Measurements from ENCODE around the gene PMM2. TPM values are rescaled to one million over a fixed set of nuclear protein-coding genes. Genes with fewer than 3 reads are reported as not detected.
"Not testable (repeated sequence)": the region's sequence is repeated elsewhere in the genome, so short reads cannot be mapped to it uniquely, and the experiment has no call there.

PMM2 gene
- 37.0 TPM for polyA plus RNA-seq (2013, experiment 1 of 2; ENCODE audit: insufficient read length)
- 36.6 TPM for polyA plus RNA-seq (2013, experiment 2 of 2; ENCODE audit: insufficient read length)

DNA sequence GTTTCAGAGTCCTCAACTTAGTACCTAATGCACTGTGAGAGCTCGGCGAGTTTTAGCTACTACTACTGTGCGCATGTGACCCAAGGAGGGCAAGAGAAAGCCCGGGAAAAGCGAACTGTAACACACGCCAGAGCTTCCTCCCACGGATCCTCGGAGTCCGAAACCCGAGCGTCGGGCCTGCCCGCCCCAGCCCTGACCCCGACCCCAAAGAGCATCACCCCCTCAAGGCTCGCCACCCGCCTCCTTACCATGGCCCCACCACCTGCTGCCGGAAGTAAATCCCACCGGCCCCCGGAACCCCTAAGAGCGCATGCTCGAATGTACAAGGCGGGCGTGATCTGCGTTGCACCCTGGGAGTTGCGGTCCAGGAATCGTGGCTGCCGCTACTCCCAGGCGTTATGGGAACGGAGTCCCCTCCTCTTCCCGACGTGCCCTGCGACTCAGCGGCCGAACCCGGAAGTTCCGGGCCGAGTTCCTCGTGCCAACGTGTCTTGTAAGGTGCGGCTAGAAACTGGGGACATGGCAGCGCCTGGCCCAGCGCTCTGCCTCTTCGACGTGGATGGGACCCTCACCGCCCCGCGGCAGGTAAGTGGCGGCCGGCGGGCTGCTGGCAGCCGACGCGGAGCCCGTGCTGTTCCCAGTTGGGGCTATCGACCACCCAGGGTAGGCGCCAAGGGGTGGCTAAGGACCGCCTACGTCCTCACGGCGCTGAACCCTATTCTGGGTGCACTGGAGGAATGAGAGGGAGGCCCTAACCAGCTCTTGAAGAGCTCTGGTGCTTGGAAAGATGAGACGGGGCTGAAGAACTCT is at the start of gene PMM2, which contains the start of gene TMEM186:
Gene PMM2 (plus strand): TSS at position 476 of the 810 bp plus-strand sequence. CDS start 44 bp downstream, at position 520.
Gene TMEM186 (minus strand): TSS at position 276 of the 810 bp plus-strand sequence. CDS start 25 bp downstream, at position 251.
- peak; percentile 96 for DNase-seq

DNA sequence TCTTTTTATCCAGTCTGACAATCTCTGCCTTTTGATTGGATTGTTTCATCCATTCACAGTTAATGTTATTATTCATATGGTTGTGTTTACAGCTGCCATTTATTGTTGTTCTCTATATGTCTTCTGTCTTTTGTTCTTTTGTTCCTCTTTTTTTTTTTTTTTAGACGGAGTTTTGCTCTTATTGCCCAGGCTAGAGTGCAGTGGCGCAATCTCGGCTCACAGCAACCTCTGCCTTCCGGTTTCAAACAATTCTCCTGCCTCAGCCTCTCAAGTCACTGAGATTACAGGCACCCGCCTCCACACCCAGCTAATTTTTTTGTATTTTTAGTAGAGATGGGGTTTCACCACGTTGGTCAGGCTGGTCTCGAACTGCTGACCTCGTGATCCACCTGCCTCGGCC is 48.7 kb upstream of the PMM2 start:
- DNase-seq: not testable (repeated sequence)

DNA sequence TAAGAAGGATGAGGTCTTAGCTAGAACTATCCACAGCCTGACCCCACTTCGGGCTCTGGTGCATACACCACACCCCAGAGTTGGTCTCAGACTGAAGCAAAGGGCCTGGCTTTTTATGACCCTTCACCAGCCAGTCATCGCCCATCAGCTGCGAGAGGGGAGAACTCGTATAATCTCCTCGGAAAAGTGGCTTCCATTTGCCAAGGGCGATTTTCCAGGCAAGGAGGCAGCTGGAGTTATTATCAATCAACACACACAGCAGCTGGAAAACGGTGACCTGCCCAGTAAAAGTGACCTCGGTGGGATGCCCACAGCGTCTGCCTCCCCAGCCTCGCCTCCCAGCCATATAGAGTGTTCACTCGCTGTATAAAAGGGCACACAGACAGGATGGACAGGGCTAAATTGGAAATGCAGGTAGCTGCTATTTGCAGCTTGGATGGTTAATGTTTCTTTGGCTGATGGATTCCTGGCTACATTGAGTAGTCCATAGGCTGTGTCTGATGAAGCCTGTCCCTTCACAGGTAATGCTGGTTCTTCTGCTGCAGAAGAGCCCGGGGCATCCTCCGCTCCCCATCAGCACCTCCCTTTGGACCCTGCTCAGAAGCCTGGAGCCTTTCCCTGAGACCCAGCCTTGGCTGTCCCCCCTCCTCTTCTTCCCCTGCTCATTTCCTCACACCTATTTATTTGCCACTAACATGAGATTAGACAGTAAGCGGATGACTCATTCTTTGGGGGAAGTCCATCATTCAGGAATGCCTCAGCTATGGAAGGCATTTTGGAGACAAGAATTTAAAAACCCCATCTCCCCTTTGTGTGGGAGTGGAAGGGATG is 45.9 kb upstream of the PMM2 start:
- DNase-seq: peak; percentile 91

DNA sequence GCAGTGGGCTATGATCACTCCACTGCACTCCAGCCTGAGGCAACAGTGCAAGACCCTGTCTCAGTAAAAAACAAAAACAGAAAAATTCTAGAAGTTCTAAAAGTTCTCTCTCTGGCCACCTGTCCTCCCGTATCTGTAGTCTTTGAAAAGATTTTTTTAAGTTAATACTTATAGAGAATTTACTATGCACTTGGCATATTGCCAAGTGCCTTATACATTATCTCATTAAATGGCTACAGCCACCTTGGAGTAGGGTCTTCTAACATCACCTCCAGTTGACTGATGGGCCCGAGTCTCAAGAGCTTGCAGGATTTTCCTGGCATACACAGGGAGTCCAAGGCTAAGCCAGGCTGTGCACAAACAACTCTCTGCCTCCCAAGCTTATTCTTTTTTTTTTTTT is 44.9 kb upstream of the PMM2 start:
- no peak for DNase-seq

DNA sequence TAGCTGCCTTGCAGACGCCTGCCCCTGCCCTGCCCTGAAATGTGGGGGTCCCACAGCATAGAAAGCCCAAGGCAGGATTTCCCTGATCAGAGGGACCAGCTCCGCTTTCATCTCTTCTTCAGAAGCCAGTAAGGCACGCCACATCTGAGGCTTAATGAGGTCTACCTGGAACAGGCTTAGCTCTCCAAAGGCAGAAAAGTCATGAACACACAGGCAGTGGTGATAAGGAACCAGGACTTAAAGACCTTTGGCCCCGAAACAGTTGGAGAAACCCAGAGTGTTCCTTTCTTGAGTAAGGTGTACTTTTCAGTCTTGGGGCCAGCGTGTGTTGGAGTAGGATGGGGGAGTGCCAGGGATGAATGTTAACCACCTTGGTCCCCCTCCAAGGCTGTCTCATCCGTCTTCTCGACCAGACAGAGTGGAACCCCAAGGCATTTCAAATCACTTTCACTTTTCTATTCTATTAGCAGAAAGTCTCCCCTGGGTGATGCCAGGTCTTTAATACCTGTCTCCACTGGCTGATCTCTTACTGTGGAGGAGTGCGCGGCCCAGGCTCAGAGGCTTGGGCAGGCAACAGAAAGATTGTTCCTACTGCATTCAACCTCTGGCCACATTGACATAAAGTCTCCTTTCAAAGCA is 44.1 kb upstream of the PMM2 start:
- no peak for DNase-seq

DNA sequence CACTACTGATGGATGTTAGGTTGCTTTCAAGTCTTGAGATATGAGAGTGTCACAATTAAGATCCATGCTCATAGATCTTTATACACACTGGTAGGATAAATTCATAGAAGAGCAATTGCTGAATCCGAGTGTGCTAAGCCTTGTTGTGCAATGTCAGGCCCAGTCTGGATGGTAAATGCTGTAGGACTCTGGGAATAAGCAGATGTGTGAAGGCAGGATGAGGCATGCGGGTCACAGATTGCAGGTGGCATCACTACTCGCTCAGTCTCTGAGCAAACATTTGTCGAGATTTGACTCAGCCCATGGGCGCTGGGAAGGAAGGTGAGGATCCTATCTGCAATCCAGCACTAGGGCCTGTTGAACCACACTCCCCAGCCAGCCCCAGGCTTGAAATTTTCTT is 40.9 kb upstream of the PMM2 start:
- DNase-seq: no peak

DNA sequence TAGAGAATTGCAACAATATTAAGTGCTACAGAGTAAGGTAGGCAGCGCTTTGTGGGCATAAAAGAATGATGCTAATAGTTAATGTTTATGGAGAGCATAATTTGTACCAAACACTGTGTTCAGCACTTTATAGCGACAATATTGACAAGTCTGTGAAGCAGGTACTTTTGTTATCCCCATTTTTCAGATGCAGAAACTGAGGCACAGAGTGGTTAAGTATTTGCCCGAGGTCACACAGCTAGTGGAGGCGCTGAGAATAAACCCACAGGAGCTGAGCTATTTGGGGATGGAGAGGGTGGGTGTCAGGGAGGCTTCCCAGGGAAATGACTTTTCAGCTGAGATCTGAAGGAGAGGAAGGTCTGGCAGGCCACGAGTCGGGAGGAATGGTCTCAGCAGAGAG is 39.6 kb upstream of the PMM2 start:
- no peak for DNase-seq

DNA sequence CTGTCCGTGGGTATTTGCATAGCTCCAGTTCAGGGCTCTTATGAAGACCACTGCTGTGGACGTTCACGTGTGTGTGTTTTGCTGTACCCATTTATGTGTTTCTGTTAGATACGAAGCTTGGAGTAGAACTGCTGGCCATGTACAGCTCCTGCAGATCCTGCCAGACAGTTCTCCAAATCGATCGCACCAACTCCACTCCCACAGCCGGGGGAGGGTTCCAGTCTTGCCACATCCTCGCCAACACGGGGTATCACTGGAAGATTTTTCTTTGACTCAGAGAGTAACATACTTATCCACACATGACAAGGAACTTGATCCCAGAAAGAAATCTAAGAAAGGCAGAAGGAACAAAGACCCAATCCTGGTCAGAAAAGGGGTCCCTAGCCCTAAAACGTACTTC is 37.6 kb upstream of the PMM2 start:
- DNase-seq: no peak

DNA sequence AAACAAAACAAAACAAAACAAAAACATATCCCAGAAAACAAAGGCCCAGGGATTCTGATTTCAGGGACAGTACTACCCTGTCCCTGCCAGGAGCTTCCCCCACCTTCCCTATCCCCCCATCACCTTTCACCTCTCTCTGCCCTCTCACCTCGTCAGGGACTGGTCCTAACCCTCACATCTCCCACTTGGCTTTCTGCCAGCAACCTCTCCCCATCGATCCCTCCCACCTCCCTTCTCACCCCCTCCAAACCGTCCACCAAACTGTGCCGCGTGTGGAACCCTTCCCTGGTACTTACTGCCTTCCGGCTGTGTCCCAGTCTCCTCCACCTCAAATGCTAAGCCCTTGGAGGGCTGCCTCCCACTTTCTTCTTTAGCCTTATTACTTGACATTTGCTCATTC is 36.6 kb upstream of the PMM2 start:
- no peak for DNase-seq

DNA sequence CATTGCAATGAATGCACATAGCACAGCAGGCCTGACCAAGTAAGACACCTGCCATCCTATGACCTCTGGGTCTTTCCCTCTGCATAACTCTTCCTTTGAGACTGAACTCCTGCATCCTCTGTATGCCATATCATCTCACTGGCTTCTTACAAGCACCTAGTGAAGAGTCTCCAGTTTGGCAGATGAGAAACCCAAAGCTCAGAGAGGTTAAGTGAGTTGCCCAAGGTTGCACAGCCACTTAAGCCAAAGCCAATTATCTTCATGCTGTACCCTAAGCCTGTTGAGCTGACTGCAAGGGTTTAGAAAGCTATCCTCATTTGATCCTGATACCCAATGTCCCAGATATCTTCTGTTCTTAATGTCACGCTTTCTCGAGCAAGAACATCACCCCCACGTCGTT is 35.4 kb upstream of the PMM2 start:
- DNase-seq: no peak

DNA sequence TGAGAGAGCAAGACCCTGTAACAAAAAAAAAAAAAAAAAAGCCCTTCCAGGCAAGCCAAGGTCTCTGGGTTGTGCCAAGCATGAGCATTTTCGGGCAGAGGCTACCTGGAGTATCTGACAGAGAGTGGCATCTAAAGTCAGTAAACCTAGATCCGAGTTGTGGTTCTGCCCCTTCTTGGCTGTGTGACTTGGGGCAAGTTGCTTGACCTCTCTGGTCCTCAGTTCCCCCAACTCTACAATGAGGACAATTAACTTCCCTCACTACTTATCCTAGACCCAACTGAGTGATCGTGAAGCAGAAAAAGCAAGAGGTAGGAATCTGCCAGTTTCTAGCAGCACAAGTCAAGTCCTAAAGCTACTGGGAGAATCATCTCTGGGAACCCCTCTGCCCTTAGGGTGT is 34.6 kb upstream of the PMM2 start:
- DNase-seq: no peak

DNA sequence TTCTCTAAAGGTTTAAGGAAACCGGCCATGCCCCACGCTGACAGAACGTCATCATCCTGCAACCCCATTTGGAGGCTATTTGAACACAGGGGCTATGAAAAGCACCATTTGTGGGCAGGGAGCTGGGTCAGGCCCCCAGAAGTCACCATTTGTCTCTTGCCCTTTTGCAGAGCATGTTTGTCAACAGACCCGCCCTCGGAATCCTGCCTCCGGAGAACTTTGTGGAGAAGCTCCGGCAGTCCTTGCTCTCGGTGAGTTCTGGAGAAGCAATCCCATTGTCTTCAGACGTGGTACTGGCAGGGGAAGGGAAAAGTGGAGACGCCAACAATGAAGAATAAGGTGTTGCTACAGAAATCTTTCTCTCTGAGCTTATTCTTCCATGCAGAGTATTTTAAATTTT is 33.7 kb upstream of the PMM2 start:
- DNase-seq: no peak

DNA sequence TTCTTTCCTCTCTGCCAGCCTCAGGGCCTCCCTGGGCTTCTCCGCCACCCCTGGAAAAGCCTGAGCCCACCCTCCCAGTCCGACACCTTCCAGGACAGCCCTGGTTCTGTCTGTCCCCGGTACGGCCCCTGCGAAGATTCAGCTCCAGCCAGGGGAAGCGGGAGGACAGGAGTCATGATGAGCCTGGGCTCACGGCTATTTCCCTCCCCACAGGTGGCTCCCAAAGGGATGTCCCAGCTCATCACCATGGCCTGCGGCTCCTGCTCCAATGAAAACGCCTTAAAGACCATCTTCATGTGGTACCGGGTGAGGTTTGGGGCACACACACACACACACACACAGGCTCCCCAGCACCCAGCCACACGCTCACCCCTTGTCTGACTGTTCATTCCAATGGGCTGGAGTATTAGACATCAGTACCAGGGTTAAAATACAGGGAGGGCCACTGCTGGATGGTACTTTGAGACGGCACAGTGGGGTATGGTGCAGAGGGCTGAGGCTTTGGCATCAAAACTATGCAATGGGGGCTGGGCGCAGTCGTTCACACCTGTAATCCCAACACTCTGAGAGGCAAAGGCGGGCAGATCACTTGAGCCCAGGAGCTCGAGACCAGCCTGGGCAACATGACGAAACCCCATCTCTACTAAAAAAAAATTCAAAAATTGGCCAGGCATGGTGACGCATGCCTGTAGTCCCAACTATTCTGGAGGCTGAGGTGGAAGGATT is 33.0 kb upstream of the PMM2 start:
- no peak for DNase-seq

DNA sequence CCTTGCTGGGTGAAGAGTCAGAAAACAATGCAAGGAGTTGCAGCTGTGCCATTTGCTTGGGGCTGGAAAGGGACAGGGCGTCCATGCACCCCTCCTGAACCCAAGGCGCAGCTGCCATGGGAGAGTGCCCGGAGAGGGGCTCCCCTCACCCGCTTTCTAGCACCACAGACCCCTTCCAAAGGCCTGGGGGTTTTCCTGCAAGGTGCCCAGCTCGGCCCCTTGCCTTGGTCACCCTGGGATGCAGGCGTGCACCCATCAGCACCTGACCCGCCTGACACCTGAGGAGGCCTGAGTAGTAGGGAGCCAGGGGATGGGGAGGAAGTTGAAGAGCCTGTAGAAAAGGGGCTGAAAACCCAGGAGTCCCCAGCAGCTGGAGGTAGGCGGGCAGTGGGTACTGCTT is 30.5 kb upstream of the PMM2 start:
- no peak for DNase-seq

DNA sequence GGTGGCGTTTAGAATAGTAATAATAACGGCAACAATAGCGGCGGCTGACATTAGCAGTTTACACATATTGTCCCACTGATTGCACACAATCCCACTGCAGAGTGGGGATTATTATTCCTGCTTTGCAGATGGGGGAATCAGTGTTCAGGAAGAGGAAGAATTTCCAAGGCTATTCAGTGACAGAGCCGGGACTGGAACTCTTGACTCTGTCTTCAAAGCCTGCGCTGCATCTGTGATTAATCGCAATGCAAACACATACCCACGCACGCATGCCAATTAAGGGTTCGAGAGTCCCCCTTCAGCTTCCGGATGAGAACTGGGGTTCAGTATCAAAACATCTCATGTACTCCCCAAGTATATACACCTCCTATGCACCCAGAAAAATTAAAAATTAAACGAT is 29.4 kb upstream of the PMM2 start:
- DNase-seq: no peak

DNA sequence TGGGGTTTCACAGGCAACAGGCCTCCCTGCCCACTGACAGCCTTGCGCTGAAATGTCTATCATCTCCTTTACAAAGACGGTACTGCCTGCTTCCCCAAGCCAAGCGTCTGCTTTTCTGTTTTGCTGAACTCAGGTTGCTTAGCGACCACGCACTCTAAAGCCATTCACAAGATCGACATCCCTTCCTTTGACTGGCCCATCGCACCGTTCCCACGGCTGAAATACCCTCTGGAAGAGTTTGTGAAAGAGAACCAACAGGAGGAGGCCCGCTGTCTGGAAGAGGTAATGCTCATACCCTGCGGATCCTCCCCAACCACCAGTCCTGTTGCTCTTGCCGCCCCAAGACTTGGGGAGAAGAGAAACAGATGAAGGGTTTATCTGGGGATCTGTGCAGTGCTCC is 28.9 kb upstream of the PMM2 start:
- DNase-seq: no peak

DNA sequence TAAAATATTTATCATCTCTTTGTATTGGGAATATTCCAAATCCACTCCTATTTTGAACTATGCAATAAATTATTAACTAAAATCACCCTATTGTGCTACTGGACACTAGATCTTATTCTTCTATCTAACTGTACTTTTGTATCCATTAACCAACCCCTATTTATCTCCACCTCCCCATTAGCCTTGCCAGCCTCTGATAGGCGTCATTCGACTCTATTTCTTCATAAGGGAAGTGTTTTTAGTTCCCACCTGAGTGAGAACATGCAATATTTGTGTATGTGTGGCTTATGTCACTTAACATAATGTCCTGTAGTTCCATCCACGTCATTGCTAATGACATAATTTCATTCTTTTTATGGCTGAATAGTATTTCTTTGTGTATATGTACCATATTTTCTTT is 24.1 kb upstream of the PMM2 start:
- DNase-seq: no peak

DNA sequence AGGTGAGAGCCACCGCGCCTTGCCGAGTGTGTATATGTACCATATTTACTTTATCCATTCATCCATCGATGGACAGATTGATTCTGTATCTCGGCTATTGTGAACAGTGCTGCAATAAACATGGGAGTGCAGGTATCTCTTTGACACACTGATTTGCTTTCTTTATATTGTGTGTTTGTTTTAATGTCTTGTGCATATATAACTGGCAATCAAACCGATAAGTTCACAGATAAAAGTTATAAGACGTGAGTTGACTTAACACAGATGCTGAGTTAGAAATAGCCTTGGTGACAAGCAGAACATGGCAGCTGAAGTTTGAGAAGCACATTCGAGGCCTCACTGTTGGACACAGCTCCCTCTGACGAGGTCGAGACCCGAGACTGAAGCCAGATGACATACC is 23.4 kb upstream of the PMM2 start:
- DNase-seq: no peak

DNA sequence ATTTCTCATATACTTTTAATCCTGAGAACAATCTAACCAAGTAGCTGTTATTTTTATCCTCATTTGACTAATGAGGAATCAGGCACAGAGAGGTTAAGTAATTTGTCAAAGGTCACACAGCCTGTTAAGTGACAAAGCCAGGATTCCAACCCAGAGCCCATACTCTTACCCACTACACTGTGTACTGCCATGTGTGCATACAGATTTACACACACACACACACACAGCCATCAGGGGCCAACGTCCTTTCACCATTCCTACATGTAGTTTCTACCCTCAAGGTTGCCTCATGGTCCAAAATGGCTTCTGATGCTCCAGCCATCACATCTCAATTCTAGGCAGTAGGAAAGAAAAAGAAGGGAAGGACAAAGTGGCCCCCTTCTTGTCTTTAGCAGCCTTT is 22.3 kb upstream of the PMM2 start:
- DNase-seq: no peak

DNA sequence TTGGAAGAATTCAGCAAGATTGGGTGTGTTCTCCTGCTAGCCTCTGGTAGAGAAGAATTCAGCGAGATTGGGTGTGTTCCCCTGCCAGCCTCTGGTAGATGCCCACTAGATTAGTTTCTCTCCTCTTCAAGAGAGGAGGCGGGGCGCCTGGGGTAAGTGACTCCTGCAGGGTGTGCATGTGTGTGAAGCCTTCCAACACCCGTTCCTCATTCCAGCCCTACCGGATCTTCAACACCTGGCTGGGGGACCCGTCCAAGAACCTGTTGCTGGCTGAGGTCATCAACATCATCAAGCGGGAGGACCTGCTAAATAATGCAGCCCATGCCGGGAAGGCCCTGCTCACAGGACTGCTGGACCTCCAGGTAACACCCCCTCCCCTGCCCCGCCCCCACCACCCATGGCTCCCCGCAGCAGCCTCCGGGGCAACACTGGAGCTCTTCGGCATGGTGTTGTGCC is 21.5 kb upstream of the PMM2 start:
- DNase-seq: no peak

DNA sequence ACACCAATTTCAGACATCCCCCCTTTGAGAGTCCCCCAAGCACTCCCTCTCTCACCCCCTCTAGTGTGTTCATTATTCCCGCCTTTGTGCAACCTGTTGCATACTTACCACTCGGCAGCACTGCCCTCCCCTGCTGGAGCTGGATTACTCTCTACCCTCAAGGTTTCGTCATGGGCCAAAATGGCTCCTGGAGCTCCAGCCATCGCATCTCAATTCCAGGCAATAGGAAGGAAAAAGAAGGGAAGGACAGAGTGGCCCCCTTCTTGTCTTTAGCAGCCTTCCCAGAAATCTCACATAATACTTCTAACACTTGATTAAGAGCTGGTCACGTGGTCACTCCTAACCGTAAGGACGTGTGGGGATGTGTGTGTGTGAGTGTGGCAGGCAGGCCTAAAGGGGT is 20.4 kb upstream of the PMM2 start:
- DNase-seq: no peak

DNA sequence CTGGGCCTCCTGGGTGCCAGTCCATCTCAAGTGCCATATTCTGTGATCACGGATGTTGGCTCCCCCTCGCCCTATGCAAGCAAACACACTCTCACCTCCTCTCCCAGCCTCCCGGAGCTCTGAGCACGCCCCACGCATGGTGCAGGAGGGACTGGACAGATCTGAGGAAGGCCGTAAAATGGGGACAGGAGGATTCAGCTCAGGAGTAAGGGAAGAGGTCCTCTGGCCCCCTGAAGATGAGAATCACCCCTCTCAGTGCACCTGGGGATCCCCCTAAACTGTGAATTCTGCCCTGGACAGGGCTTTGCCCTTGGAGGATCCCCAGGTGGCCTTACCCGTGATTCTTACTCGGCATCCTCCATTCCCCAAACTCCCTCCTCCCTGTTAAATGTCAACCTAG is 15.8 kb upstream of the PMM2 start:
- DNase-seq: no peak

All from fibroblast of skin of abdomen (primary cell).